ENCODE measurements around the gene CCDC47.
A peak's percentile ranks its signal among the peaks of the same experiment; 100 is the strongest.

CCDC47 gene

GRCh38 chr17:63698381-63698885, 75.0 kb downstream of the CCDC47 start:
- DNase-seq (ENCODE audit: low spot score) = no peak

GRCh38 chr17:63697341-63698286, 75.8 kb downstream of the CCDC47 start:
- peak; percentile 60 for DNase-seq (ENCODE audit: low spot score)

- peak; percentile 61 for DNase-seq (ENCODE audit: low spot score)
Measured at GRCh38 chr17:63696381-63696961, 76.9 kb downstream of the CCDC47 start.

DNA sequence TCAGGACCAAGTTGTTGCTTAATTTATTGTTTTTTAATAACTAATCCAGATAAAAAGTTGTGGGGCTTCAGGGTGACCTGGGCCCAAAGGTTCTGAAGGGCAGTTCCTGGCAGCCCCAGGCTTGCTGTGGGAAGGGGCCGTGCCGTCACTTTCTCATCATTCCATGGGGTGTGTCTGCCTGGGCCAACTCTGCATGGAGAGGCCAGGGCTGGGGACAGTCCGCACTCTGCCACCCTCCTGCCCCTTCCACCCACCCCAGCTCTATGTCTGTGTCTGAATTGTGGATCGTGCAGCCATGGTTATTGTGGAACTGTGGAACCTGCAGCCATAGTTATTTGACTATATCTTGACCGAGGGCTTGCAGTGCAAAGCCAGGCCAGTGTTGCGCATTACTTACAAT, 77.5 kb downstream of the CCDC47 start:
- DNase-seq (ENCODE audit: low spot score) = no peak
